Measurements from ENCODE around the gene BOC.

- no peak for TF ChIP-seq POLR2A (IDR thresholded peaks at IDR 0.05)
- TF ChIP-seq, protein P1, sequence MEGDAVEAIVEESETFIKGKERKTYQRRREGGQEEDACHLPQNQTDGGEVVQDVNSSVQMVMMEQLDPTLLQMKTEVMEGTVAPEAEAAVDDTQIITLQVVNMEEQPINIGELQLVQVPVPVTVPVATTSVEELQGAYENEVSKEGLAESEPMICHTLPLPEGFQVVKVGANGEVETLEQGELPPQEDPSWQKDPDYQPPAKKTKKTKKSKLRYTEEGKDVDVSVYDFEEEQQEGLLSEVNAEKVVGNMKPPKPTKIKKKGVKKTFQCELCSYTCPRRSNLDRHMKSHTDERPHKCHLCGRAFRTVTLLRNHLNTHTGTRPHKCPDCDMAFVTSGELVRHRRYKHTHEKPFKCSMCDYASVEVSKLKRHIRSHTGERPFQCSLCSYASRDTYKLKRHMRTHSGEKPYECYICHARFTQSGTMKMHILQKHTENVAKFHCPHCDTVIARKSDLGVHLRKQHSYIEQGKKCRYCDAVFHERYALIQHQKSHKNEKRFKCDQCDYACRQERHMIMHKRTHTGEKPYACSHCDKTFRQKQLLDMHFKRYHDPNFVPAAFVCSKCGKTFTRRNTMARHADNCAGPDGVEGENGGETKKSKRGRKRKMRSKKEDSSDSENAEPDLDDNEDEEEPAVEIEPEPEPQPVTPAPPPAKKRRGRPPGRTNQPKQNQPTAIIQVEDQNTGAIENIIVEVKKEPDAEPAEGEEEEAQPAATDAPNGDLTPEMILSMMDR (IDR thresholded peaks at IDR 0.05): no peak
Observed at GRCh38 chr3:113270068-113270467, 58.7 kb downstream of the BOC start.

All from breast epithelium (tissue), 3 donors.